ENCODE results near the gene RAB35. TPM values are rescaled to one million over a fixed set of nuclear protein-coding genes. Genes with fewer than 3 reads are reported as not detected.

The RAB35 gene
- total and polyA plus RNA-seq, 4 donors, result 22.1 to 51.8 (median 37.1) TPM

DNA sequence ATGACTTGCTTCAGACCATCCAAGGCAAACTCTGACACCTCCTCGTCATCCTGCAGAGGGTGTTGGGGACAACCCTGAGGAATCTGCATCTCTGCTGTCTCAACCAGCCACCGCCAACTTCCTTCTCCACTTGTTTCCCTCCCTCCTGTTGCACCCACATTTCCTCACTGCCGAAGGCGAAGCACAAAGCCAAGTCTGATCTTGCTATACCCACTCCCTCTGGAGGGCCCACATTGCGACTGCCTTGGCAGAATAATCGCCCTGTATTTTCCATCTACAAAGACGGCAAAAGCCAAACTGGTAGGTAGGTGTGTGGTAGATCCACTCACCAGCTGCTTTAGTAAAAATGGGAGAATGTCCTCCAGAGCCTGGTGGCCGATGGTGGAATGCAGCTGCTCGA, 21.8 kb upstream of the RAB35 start:
- Histone ChIP-seq H3K27ac (ENCODE audit: low read depth in 1 of 2, low read length in 1 of 2) (no peak overlapping the region), H3K9me3 (ENCODE audit: control insufficient read depth in 4 of 4, insufficient read depth in 3 of 4, low read length in 3 of 4) (no peaks in the 10 kb centered on the region), H3K27me3 (ENCODE audit: control insufficient read depth in 3 of 3, insufficient read depth in 3 of 3, low read length in 2 of 3) (no peaks in the 10 kb centered on the region), H3K36me3 (ENCODE audit: control insufficient read depth in 4 of 4, insufficient read depth in 4 of 4, low read length in 4 of 4) (peaks cover 47 to 75% (median 68%) of the 10 kb centered on the region in 4 donors), H3K9ac (ENCODE audit: insufficient read depth in 1 of 2, low read length in 2 of 2) (no peak overlapping the region), H3K4me3 (no peak overlapping the region), H3K4me1 (ENCODE audit: control insufficient read depth in 5 of 5, insufficient read depth in 5 of 5, low read length in 5 of 5) (no peaks in the 10 kb centered on the region)
- TF ChIP-seq, protein P1, sequence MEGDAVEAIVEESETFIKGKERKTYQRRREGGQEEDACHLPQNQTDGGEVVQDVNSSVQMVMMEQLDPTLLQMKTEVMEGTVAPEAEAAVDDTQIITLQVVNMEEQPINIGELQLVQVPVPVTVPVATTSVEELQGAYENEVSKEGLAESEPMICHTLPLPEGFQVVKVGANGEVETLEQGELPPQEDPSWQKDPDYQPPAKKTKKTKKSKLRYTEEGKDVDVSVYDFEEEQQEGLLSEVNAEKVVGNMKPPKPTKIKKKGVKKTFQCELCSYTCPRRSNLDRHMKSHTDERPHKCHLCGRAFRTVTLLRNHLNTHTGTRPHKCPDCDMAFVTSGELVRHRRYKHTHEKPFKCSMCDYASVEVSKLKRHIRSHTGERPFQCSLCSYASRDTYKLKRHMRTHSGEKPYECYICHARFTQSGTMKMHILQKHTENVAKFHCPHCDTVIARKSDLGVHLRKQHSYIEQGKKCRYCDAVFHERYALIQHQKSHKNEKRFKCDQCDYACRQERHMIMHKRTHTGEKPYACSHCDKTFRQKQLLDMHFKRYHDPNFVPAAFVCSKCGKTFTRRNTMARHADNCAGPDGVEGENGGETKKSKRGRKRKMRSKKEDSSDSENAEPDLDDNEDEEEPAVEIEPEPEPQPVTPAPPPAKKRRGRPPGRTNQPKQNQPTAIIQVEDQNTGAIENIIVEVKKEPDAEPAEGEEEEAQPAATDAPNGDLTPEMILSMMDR (IDR thresholded peaks at IDR 0.05; ENCODE audit: control extremely low read depth, extremely low read depth), result no peak
- 85 to 92% methylated on average over 9 of the region's 9 CpGs for WGBS, 2 donors
- DNase-seq, result no peak
- ATAC-seq (ENCODE audit: insufficient read depth, low FRiP score), result no peak

DNA sequence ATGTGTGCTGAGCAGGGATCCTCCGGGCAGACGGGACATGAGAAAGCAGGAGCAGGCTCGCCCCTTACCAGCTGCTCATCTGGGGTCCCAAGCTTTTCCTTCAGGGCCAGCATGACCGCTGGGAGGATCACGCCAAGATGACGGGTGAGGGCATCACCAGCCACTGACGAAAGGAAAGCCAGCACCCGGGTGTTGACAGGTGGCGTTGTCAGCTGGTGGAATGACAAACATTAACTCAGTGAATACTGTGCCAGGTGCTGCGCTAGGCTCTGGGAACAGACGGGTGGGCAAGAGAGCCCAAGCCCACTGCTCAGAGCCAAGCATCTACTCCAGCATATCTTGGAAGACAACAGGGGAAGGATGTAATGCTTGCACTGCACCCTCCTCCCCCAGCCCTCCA, 21.3 kb upstream of the RAB35 start:
- WGBS, 2 donors, result 96 to 98% methylated on average over 11 of the region's 11 CpGs
- Histone ChIP-seq H3K4me3 (no peak overlapping the region), H3K9ac (ENCODE audit: insufficient read depth in 1 of 2, low read length in 2 of 2) (no peak overlapping the region), H3K27ac (ENCODE audit: low read depth in 1 of 2, low read length in 1 of 2) (no peak overlapping the region), H3K36me3 (ENCODE audit: control insufficient read depth in 4 of 4, insufficient read depth in 4 of 4, low read length in 4 of 4) (peaks cover 47 to 80% (median 68%) of the 10 kb centered on the region in 4 donors), H3K27me3 (ENCODE audit: control insufficient read depth in 3 of 3, insufficient read depth in 3 of 3, low read length in 2 of 3) (no peaks in the 10 kb centered on the region), H3K9me3 (ENCODE audit: control insufficient read depth in 4 of 4, insufficient read depth in 3 of 4, low read length in 3 of 4) (no peaks in the 10 kb centered on the region), H3K4me1 (ENCODE audit: control insufficient read depth in 5 of 5, insufficient read depth in 5 of 5, low read length in 5 of 5) (no peaks in the 10 kb centered on the region)
- DNase-seq (no peak), ATAC-seq (ENCODE audit: insufficient read depth, low FRiP score) (no peak)
- TF ChIP-seq, protein P1 (IDR thresholded peaks at IDR 0.05; ENCODE audit: control extremely low read depth, extremely low read depth), result no peak

DNA sequence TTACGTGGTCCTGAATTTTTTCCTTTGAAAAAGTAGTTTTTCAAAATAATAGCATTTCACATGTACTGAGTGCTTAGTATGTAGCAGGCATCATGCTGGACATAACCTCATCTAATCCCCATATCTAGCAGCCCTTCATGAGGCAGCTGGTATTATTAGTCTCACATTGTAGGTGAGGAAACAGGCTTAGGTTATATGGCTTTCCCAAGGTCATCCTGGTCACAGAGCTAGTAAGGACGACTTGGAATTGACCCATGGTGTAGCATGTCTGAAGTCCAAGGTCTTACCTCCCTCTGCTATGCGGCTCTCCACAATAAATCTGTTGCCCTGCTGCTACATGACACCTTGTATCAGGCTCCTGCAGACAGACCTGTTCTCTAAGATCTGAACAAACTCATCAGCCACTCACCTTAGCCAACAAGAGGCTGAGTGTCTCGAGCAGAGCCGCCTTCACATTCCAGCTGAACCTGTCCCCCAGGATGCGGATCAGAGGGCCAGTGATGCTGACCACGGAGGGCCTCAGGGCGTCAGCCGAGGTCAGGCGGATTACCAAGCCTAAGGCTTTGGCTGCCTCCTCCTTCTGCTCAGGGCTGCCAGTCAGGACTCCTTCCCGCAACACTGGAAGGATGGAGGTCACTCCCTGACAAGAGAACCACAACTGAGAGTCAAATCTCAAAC, 19.7 kb upstream of the RAB35 start:
- ATAC-seq (ENCODE audit: insufficient read depth, low FRiP score) (no peak), DNase-seq (no peak)
- peaks cover 42 to 82% (median 69%) of the 10 kb centered on the region in 4 donors for H3K36me3 ChIP-seq (ENCODE audit: control insufficient read depth in 4 of 4, insufficient read depth in 4 of 4, low read length in 4 of 4)
- no peak overlapping the region for H3K9ac ChIP-seq (ENCODE audit: insufficient read depth in 1 of 2, low read length in 2 of 2)
- H3K9me3 ChIP-seq (ENCODE audit: control insufficient read depth in 4 of 4, insufficient read depth in 3 of 4, low read length in 3 of 4), result no peaks in the 10 kb centered on the region
- H3K4me3 ChIP-seq, result no peak overlapping the region
- H3K27ac ChIP-seq (ENCODE audit: low read depth in 1 of 2, low read length in 1 of 2), result no peak overlapping the region
- no peaks in the 10 kb centered on the region for H3K27me3 ChIP-seq (ENCODE audit: control insufficient read depth in 3 of 3, insufficient read depth in 3 of 3, low read length in 2 of 3)
- TF ChIP-seq, protein P1 (IDR thresholded peaks at IDR 0.05; ENCODE audit: control extremely low read depth, extremely low read depth), result no peak
- no peaks in the 10 kb centered on the region for H3K4me1 ChIP-seq (ENCODE audit: control insufficient read depth in 5 of 5, insufficient read depth in 5 of 5, low read length in 5 of 5)
- 90 to 92% methylated on average over 10 to 11 of the region's 11 CpGs for WGBS, 2 donors

All from lung (tissue), 12 donors.